COLO668 (cell line): ENCODE measurements around the gene DHX58.
A peak's percentile ranks its signal among the peaks of the same experiment; 100 is the strongest.

Source experiments
- DNase-seq: peaks from one replicate; lab custom pipeline; 2025; ENCODE audit not compliant: unreplicated experiment; lab: John Stamatoyannopoulos, UW

The DHX58 gene

GRCh38 chr17:42111265-42111636 is 1.3 kb downstream of the DHX58 start:
- no peak for DNase-seq

GRCh38 chr17:42110301-42111264 is 1.9 kb downstream of the DHX58 start:
- DNase-seq = no peak

GRCh38 chr17:42109086-42109485 is 3.4 kb downstream of the DHX58 start:
- DNase-seq = no peak

- peak; percentile 78 for DNase-seq
Observed at GRCh38 chr17:42107597-42108576, 4.6 kb downstream of the DHX58 start.

- no peak for DNase-seq
Observed at GRCh38 chr17:42107124-42107523, 5.4 kb downstream of the DHX58 start.

- no peak for DNase-seq
Observed at GRCh38 chr17:42106009-42106408, 6.5 kb downstream of the DHX58 start.

- DNase-seq = no peak
Observed at GRCh38 chr17:42104264-42104663, 8.2 kb downstream of the DHX58 start.

GRCh38 chr17:42103221-42103954 is 9.1 kb downstream of the DHX58 start:
- no peak for DNase-seq

- peak; percentile 38 for DNase-seq
Observed at GRCh38 chr17:42101513-42102292, 10.8 kb downstream of the DHX58 start.

GRCh38 chr17:42098730-42099399 is 13.6 kb downstream of the DHX58 start:
- DNase-seq = no peak

GRCh38 chr17:42097691-42098631 is 14.6 kb downstream of the DHX58 start, which contains the start of gene ZNF385C:
Gene ZNF385C (minus strand): TSS chr17:42098473. CDS start chr17:42063056, 35,417 bp downstream.
- DNase-seq = peak; percentile 26

- no peak for DNase-seq
Observed at GRCh38 chr17:42096360-42097111, 16.0 kb downstream of the DHX58 start.

- no peak for DNase-seq
Observed at GRCh38 chr17:42094375-42095069, 18.0 kb downstream of the DHX58 start.

- no peak for DNase-seq
Observed at GRCh38 chr17:42092939-42093338, 19.6 kb downstream of the DHX58 start.

- no peak for DNase-seq
Observed at GRCh38 chr17:42090964-42091790, 21.3 kb downstream of the DHX58 start.

GRCh38 chr17:42088736-42089135 is 23.8 kb downstream of the DHX58 start:
- no peak for DNase-seq
